CD4-positive, alpha-beta T cell treated with Interleukin-6 for 4 hours (primary cell): ENCODE data around the gene COPS8.

Experiments
- DNase-seq: peaks from one replicate; pipeline ENCODE4 v3.0.0-alpha.2; 2020; ENCODE audit warnings: mixed read lengths

The COPS8 gene

DNA sequence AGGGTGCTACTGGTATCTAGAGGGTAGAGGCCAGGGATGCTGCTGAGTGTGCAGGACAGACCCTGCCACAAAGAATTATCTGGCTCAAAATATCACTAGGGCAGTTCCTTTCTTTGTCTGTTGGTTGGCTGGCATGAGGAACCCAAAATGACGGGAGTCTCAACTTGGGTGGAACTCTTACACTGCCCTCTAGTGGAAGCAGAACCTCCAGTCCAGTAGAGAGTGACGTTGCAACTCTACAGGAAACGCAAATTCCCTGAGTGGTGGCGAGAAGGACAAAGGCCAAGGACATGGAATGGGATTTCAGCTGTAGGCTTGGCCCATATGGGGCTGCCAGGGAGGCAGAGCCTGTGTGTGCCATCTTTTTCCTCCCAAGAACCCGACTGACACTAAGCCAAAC, 47.1 kb downstream of the COPS8 start:
- DNase-seq = no peak

DNA sequence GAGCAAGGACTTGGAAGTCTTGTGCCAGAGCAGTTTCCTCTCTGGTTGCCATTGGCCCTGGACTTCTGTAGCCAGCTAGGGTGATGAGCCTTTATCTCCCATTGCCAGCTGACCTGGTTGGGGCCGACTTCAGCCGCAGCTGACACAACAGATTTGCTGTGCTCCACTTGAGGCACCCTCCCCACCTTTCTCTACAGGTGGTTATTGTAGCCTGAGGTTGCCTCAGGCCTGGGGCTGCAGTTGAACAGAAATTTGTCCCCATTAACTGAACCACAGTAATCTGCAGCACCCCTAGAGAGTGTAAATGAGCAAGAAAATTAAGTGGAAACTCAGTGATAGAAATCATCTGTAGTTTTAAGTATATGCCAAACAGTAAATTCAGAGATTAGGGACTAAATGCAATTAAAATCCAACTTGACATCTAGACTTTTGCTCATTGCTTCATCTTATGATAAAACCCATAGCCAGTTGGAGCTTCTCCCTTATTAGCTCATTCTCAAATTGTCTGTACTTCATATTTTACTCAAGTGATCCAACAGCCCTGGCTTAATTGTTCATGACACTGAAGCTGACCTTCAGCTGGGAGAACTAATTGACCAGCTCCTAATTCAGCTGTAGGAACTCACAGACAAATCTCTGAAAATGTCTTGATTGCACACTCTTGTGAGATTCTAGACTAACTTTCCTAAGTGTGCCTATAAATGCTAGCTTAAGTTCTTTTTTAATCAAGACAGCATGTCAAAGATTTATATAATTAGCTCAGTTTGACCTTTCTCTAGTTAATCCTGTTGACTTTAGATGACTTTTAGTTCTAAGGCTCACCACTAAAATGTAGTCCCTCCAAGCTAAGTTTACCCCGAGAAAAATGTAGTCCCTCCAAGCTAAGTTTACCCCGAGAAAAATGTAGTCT, 48.9 kb downstream of the COPS8 start:
- no peak for DNase-seq

DNA sequence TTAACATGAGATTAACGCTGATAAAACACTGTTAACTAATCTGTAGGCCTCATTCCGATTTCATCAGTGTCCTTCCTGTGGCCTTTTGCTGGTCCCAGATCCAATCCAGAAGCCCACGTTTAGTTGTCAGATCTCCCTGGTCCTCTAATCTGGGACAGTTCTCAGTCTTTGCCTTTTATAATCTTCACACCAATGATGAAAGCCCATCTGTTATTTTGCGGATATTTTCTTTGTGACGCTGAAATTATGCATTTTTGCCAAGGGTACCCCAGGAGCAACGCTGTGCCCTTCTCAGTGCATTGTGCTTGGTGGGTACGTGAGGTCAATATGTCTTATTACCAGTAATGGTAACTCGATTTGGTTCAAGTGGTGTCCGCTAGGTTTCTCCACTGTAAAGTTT, 51.1 kb downstream of the COPS8 start:
- no peak for DNase-seq

DNA sequence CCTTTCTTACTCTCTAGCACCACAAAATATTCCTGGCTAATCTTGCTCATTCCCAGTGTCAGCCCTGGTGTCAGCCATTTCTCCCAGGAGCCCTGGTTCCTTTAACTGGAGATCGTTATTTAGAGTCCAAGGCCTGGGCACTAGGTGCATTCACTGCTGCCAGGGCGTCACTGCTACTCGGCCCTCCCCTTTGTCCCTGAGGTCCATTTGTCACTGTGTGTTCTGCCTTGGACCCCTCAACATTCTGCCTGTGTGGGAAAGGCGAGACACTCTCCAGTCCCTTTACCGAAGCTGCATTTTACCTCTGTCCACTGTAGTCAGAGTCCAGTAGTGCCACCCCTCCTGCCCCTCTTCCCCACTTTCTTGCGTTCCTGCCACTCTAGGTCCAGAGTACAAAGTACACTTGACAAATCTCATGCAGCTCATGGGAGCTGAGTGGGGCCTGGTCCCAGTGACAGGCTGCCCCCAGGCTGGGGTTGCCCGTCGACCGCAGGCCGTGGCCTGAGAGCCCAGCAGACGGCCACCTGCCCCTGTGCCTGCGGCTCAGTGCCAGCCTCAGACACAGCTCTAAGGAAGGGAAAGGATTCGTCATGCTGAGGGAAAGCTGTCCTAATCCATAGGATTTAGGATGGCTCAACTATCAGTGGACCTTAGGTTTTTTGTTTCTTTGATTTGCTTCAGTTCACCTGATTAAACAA, 52.1 kb downstream of the COPS8 start:
- no peak for DNase-seq

DNA sequence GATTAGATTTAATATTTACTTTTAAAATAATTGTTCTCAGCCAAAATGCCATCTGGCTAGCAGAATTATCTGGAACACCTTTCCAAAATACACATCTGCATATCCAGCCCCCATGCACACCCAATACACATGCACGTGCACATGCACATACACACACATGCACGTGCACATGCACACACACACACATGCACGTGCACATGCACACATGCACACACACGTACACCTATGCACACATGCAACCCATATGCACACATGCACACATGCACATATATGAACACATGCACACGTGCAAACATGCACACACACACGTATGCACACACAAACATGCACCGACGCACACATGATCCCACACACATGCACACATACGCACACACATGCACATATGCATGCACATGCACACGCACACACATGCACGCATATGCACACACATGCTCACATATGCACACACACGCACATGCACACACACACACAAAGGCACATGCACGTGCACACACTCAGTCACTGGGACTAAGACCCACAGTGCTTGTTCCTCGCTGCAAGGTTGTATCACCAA, 53.5 kb downstream of the COPS8 start:
- no peak for DNase-seq

GRCh38 chr2:237140689-237141285, 55.1 kb downstream of the COPS8 start:
- no peak for DNase-seq

DNA sequence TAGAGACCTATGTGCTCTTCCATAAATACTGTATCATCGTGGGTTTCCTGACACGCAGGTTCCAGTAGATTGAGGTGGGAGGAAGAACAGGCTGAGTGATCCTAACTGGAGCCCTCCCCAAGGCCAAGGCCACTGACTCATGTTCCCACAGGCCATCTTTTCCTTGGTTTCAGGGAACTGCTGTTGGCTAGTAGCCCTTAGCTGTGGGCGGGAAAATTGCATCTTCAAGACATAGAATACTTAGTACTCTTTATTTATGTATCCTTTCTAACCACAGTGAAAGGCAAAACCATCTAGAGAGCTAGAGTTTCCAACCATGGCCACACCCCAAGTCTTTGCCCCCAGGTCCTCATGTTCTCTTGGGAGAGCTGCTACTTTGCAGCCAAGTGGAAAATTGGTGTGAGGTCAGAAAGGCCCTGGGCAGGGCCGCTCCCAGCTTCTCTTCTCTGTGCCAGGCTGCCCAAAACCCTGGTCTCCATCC, 55.9 kb downstream of the COPS8 start:
- no peak for DNase-seq

GRCh38 chr2:237143118-237143517, 57.4 kb downstream of the COPS8 start:
- DNase-seq = no peak

DNA sequence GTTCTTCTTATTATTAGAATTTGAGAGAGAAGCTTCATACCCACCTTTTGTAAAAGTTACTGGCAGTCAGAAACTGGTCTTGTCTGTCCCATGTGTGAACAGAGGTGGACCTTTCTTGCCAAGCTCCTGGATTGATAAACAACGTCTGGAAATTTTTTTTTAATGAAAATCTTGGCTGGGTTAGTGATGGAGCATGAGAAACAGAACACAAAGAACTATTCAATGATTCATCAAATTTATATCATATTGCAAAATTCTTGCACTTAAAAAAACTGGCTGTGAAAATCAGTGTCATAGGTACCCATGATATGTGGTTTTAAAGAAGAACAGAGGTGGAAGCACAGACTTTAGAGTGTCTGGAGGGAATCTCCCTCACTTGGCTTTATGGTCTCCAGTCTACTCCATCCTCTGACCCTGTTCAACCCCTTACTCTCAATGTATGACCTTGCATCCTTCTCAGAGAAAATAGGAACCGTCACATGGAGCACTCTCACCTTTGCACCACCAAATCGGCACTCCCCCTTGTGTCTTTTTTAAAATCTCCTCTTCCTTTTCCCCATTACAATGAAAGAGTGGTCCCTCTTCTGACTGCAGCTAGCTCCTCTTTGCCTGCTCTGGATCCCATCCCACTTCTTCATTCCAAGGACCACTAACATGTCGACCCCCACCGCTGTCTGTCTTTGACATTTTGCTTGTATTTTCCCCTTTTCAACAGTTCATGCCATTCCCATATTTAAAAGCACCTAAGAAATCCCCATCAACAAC, 58.2 kb downstream of the COPS8 start:
- no peak for DNase-seq

GRCh38 chr2:237144516-237144915, 58.8 kb downstream of the COPS8 start:
- DNase-seq = no peak

DNA sequence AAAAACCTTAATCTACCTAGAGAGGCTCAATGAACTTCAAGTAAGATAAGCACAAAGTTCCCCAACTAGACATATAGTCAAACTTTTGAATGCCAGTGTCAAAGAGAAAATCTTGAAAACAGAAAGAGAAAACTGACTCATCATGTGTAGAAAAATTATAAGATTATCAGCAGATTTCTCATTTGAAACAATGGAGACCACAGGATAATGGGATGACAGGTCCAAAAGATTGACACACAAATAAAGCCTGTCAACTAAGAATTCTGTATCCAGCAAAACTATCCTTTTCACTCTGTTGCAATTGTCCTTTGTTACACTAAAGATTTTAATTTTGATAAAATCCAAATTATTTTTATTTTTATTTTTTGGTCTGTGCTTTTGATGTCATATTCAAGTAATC, 61.6 kb downstream of the COPS8 start:
- no peak for DNase-seq

GRCh38 chr2:237148624-237149023, 62.9 kb downstream of the COPS8 start:
- no peak for DNase-seq

DNA sequence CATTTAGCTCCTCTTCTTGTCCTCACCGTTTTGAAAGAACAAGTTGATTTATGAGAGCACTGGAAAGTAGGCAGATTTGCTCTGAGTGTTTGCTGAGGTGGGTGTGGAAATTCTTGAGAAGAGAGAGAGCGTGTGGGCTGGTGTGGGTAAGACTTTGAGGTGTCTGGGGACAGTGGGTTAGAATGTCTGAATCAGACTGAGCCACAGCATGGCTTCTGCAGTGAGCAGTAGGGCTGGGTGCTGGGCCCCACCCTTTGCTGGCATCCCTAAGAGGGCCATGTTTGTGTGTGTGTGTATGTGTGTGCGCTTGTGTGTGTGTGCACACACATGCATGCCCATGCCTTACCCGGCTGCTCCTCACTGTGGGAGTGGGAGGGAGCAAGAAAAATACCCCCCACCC, 63.7 kb downstream of the COPS8 start:
- no peak for DNase-seq
